WTC11 (cell line): ENCODE data around the gene MED4. TPM values are rescaled to one million over a fixed set of nuclear protein-coding genes. Genes with fewer than 3 reads are reported as not detected.

Experiments
- ATAC-seq: fragments of 200-7000 bp; cut with Tn5 transposase; 2 replicates; pipeline ENCODE4 v1.10.0; 2021; ENCODE audit warnings: mild to moderate bottlenecking, moderate library complexity
- CTCF ChIA-PET: fragments of 300-600 bp; sonication (Branson Sonifier 250); formaldehyde crosslinking; loops from one replicate; lab custom pipeline; 2021; ENCODE audit warnings: antibody characterized with exemption; lab: Charles Lee
- POLR2A ChIA-PET: fragments of 350-600 bp; sonication (Branson Sonifier 250); formaldehyde crosslinking; loops from one replicate; lab custom pipeline; 2021; ENCODE audit warnings: antibody characterized with exemption; lab: Charles Lee
- DNase-seq: peaks from one replicate; pipeline ENCODE4 v3.0.0; 2021; ENCODE audit warnings: low spot score
- H3K27ac Mint-ChIP-seq: 2 replicates; pipeline ENCODE4 v1.8.0; 2021; ENCODE audit warnings: mixed read lengths
- H3K27me3 Mint-ChIP-seq: 2 replicates; pipeline ENCODE4 v1.8.0; 2021; ENCODE audit warnings: low read depth, mild to moderate bottlenecking, moderate library complexity, mixed read lengths
- H3K36me3 Mint-ChIP-seq: 2 replicates; pipeline ENCODE4 v1.8.0; 2021; ENCODE audit warnings: mixed read lengths
- H3K4me1 Mint-ChIP-seq: 2 replicates; pipeline ENCODE4 v1.8.0; 2022; ENCODE audit warnings: mixed read lengths
- H3K4me3 Mint-ChIP-seq: 2 replicates; pipeline ENCODE4 v1.8.0; 2021; ENCODE audit warnings: mild to moderate bottlenecking, moderate library complexity, mixed read lengths
- H3K9me3 Mint-ChIP-seq: 2 replicates; pipeline ENCODE4 v1.8.0; 2021; ENCODE audit warnings: mixed read lengths
- ATF2 ChIP-seq: sonication (generic); formaldehyde crosslinking; IDR thresholded peaks from 2 replicates; pipeline ENCODE4 v1.8.1; 2022; ENCODE audit warnings: low read depth, missing genetic modification reagents, borderline replicate concordance
- CBFB ChIP-seq: sonication (generic); formaldehyde crosslinking; IDR thresholded peaks from 2 replicates; pipeline ENCODE4 v1.8.1; 2022; ENCODE audit warnings: mild to moderate bottlenecking, low read depth, missing genetic modification reagents
- CTCF ChIP-seq: fragments of 200-600 bp; IDR thresholded peaks from 2 replicates; pipeline ENCODE4 v1.8.0; 2022; ENCODE audit warnings: antibody characterized with exemption
- E2F4 ChIP-seq: sonication (generic); formaldehyde crosslinking; IDR thresholded peaks from 2 replicates; pipeline ENCODE4 v1.8.1; 2022; ENCODE audit warnings: low read depth, mild to moderate bottlenecking, moderate library complexity, missing genetic modification reagents, borderline replicate concordance
- ETV6 ChIP-seq: sonication (generic); formaldehyde crosslinking; IDR thresholded peaks from 2 replicates; pipeline ENCODE4 v1.8.1; 2022; ENCODE audit warnings: mild to moderate bottlenecking, missing genetic modification reagents
- IRF1 ChIP-seq: sonication (generic); formaldehyde crosslinking; IDR thresholded peaks from 2 replicates; pipeline ENCODE4 v1.8.0; 2023; ENCODE audit warnings: missing genetic modification reagents
- IRF2 ChIP-seq: sonication (generic); formaldehyde crosslinking; IDR thresholded peaks from 2 replicates; pipeline ENCODE4 v1.8.0; 2022; ENCODE audit warnings: low read depth, missing genetic modification reagents, borderline replicate concordance
- MLX ChIP-seq: sonication (generic); formaldehyde crosslinking; IDR thresholded peaks from 2 replicates; pipeline ENCODE4 v1.8.1; 2023; ENCODE audit warnings: mild to moderate bottlenecking, missing genetic modification reagents, moderate library complexity
- MXD4 ChIP-seq: fragments of 250-450 bp; sonication (Bioruptor Pico); IDR thresholded peaks from 2 replicates; pipeline ENCODE4 v1.8.0; 2021; ENCODE audit warnings: mild to moderate bottlenecking, moderate library complexity, borderline replicate concordance
- RORB ChIP-seq: fragments of 250-450 bp; sonication (Bioruptor Pico); IDR thresholded peaks from 2 replicates; pipeline ENCODE4 v1.9.0; 2021; ENCODE audit warnings: mild to moderate bottlenecking
- TEAD4 ChIP-seq: sonication (generic); formaldehyde crosslinking; IDR thresholded peaks from 2 replicates; pipeline ENCODE4 v1.8.0; 2022; ENCODE audit warnings: mild to moderate bottlenecking, missing genetic modification reagents
- TP53 ChIP-seq: sonication (generic); formaldehyde crosslinking; IDR thresholded peaks from 2 replicates; pipeline ENCODE4 v1.8.1; 2023; ENCODE audit warnings: mild to moderate bottlenecking, missing genetic modification reagents
- ZNF416 ChIP-seq: fragments of 250-450 bp; sonication (Bioruptor Pico); IDR thresholded peaks from 2 replicates; pipeline ENCODE4 v1.9.0; 2021; ENCODE audit warnings: mild to moderate bottlenecking, inconsistent platforms
- ZNF671 ChIP-seq: fragments of 250-450 bp; sonication (Bioruptor Pico); IDR thresholded peaks from 2 replicates; pipeline ENCODE4 v1.8.0; 2021; ENCODE audit warnings: mild to moderate bottlenecking
- total RNA-seq: library from RNA; stranded (reverse); gene quantifications from 3 replicates; pipeline ENCODE4 v1.2.3, GENCODE V29; 2021
- TF ChIP-seq, protein P1 (sequence below): sonication (generic); formaldehyde crosslinking; IDR thresholded peaks from 2 replicates; pipeline ENCODE4 v1.8.0; 2022; ENCODE audit warnings: missing genetic modification reagents
- TF ChIP-seq, protein P2 (sequence below): sonication (generic); formaldehyde crosslinking; IDR thresholded peaks from 2 replicates; pipeline ENCODE4 v1.8.1; 2023; ENCODE audit warnings: mild to moderate bottlenecking, moderate library complexity, missing genetic modification reagents

MED4 gene
- total RNA-seq, 1 experiment from 2014 or later, result 48.1 TPM

DNA sequence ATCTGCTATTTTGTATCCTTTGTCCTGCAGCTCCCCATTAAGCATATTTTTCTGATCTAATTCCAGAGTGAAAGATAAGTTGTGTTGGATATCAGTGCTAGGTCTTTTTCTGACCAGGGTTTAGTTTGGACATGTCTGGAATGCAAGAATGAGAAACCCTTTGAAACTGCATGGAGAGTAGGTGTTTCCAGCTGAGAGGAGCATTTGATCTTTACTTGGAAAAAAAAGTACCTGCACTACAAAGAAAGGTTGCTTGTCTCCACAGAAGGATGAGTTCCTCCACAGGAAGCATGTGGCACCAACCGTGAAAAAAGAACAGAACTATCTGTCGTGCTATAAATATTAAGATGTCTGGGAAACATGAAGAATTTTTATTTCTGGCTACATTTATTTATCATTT lies 36.6 kb upstream of the MED4 start (continued):
- no peak for TF ChIP-seq TEAD4 (CRISPR knock-in tag)
- TF ChIP-seq MXD4 (CRISPR knock-in tag), result no peak
- TF ChIP-seq ZNF416, result no peak
- TF ChIP-seq ATF2 (CRISPR knock-in tag), result no peak
- no peak for TF ChIP-seq IRF2 (CRISPR knock-in tag)

- peak overlapping the region; percentile 95 for H3K27ac Mint-ChIP-seq
- DNase-seq (peak; percentile 17), ATAC-seq (peak; percentile 88)
- peak; percentile 63; the same call in 1 of the 2 replicates for TF ChIP-seq CTCF
- no peak for TF ChIP-seq MLX
- peak overlapping the region; percentile 20; the same call in 1 of the 2 replicates for H3K4me3 Mint-ChIP-seq
- H3K27me3 Mint-ChIP-seq, result peaks cover 3% of the 10 kb centered on the region; the same call in 1 of the 2 replicates
- POLR2A ChIA-PET, result interaction anchor here (0.6 to 1.4 kb wide), 3 partner anchors 23 to 453 kb away, joined by 3 to 5 read pairs (median 3); partner anchors contain the start of gene ITM2B
- H3K36me3 Mint-ChIP-seq, result no peaks in the 10 kb centered on the region
- CTCF ChIA-PET, result interaction anchor here (0.5 to 1.9 kb wide), 16 partner anchors 12 to 642 kb away, joined by 3 to 11 read pairs (median 5); partner anchors contain the start of genes ITM2B and MED4
- no peaks in the 10 kb centered on the region for H3K9me3 Mint-ChIP-seq
- H3K4me1 Mint-ChIP-seq, result peaks cover 19% of the 10 kb centered on the region
Observed at GRCh38 chr13:48126944-48127830, 32.3 kb upstream of the MED4 start.

DNA sequence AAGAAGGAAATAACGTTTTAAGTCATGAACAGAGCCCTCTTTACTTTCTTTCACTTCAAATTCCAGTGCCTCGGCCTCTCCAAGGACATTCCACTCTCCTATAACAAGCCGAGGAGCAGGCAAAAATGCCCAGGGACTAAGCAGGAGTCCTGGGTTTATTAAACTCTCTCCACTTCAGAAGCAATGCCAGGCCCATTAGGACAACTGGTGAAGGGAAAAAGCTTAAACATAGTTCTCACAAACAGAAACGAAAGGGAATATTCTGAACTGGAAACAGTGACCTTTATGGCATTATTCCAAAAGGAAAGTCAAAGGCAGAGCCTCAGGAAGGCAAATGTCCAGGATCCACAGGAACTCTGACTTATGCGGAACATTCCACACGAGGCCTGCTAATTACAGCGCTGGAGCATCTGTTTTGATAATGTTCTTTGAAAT lies 30.9 kb upstream of the MED4 start:
- Mint-ChIP-seq H3K27ac (no peak overlapping the region), H3K9me3 (no peaks in the 10 kb centered on the region)
- CTCF ChIA-PET, result no interaction called here
- no peak for TF ChIP-seq RORB (CRISPR knock-in tag)
- TF ChIP-seq, protein P1, sequence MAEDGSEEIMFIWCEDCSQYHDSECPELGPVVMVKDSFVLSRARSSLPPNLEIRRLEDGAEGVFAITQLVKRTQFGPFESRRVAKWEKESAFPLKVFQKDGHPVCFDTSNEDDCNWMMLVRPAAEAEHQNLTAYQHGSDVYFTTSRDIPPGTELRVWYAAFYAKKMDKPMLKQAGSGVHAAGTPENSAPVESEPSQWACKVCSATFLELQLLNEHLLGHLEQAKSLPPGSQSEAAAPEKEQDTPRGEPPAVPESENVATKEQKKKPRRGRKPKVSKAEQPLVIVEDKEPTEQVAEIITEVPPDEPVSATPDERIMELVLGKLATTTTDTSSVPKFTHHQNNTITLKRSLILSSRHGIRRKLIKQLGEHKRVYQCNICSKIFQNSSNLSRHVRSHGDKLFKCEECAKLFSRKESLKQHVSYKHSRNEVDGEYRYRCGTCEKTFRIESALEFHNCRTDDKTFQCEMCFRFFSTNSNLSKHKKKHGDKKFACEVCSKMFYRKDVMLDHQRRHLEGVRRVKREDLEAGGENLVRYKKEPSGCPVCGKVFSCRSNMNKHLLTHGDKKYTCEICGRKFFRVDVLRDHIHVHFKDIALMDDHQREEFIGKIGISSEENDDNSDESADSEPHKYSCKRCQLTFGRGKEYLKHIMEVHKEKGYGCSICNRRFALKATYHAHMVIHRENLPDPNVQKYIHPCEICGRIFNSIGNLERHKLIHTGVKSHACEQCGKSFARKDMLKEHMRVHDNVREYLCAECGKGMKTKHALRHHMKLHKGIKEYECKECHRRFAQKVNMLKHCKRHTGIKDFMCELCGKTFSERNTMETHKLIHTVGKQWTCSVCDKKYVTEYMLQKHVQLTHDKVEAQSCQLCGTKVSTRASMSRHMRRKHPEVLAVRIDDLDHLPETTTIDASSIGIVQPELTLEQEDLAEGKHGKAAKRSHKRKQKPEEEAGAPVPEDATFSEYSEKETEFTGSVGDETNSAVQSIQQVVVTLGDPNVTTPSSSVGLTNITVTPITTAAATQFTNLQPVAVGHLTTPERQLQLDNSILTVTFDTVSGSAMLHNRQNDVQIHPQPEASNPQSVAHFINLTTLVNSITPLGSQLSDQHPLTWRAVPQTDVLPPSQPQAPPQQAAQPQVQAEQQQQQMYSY (CRISPR knock-in tag), result no peak
- no peak for TF ChIP-seq ZNF671 (CRISPR knock-in tag)
- no peak for TF ChIP-seq CBFB
- TF ChIP-seq ETV6 (CRISPR knock-in tag), result no peak
- no peak for TF ChIP-seq E2F4 (CRISPR knock-in tag)
- TF ChIP-seq IRF1 (CRISPR knock-in tag), result no peak
- TF ChIP-seq, protein P2, sequence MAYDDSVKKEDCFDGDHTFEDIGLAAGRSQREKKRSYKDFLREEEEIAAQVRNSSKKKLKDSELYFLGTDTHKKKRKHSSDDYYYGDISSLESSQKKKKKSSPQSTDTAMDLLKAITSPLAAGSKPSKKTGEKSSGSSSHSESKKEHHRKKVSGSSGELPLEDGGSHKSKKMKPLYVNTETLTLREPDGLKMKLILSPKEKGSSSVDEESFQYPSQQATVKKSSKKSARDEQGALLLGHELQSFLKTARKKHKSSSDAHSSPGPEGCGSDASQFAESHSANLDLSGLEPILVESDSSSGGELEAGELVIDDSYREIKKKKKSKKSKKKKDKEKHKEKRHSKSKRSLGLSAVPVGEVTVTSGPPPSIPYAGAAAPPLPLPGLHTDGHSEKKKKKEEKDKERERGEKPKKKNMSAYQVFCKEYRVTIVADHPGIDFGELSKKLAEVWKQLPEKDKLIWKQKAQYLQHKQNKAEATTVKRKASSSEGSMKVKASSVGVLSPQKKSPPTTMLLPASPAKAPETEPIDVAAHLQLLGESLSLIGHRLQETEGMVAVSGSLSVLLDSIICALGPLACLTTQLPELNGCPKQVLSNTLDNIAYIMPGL (CRISPR knock-in tag), result no peak
- TF ChIP-seq TP53 (CRISPR knock-in tag), result no peak

More for the DNA sequence above, 30.9 kb upstream of the MED4 start:
- H3K36me3 Mint-ChIP-seq, result no peaks in the 10 kb centered on the region
- DNase-seq (no peak), ATAC-seq (no peak)
- H3K27me3 Mint-ChIP-seq, result peaks cover 3% of the 10 kb centered on the region; the same call in 1 of the 2 replicates
- POLR2A ChIA-PET, result no interaction called here
- no peak overlapping the region for H3K4me3 Mint-ChIP-seq
- H3K4me1 Mint-ChIP-seq, result peaks cover 14% of the 10 kb centered on the region
